NCI-H524 treated with DMSO at 0.1 percent for 48 hours (cell line): Measurements from ENCODE around the gene PPP1R13L.
"Not testable (repeated sequence)": the region's sequence is repeated elsewhere in the genome, so short reads cannot be mapped to it uniquely, and the experiment has no call there.

Experiments used
- DNase-seq: peaks from one replicate; lab custom pipeline; 2025; lab: John Stamatoyannopoulos, UW

Gene PPP1R13L

GRCh38 chr19:45345506-45345860, 59.4 kb downstream of the PPP1R13L start:
- no peak for DNase-seq

- DNase-seq: no peak
These were observed 60.0 kb downstream of the PPP1R13L start for GRCh38 chr19:45344621-45345505.

- no peak for DNase-seq
These were observed 62.0 kb downstream of the PPP1R13L start for GRCh38 chr19:45342911-45343310.

GRCh38 chr19:45340899-45341453, 63.9 kb downstream of the PPP1R13L start:
- no peak for DNase-seq

- DNase-seq: no peak
These were observed 64.5 kb downstream of the PPP1R13L start, which contains the start of gene KLC3 for GRCh38 chr19:45340232-45340898. Gene KLC3 (plus strand): TSS chr19:45340750. CDS start chr19:45345542, 4,792 bp downstream.

GRCh38 chr19:45339629-45340028, 65.2 kb downstream of the PPP1R13L start:
- DNase-seq: no peak

GRCh38 chr19:45336696-45337251, 68.1 kb downstream of the PPP1R13L start:
- no peak for DNase-seq

GRCh38 chr19:45334881-45335280, 70.0 kb downstream of the PPP1R13L start:
- DNase-seq: not testable (repeated sequence)

GRCh38 chr19:45333609-45334303, 71.1 kb downstream of the PPP1R13L start:
- no peak for DNase-seq

- DNase-seq: no peak
These were observed 73.5 kb downstream of the PPP1R13L start for GRCh38 chr19:45331411-45331810.
